ENCODE measurements around the gene PRDM10.
"Not testable (repeated sequence)": the region's sequence is repeated elsewhere in the genome, so short reads cannot be mapped to it uniquely, and the experiment has no call there.

PRDM10 gene

DNA sequence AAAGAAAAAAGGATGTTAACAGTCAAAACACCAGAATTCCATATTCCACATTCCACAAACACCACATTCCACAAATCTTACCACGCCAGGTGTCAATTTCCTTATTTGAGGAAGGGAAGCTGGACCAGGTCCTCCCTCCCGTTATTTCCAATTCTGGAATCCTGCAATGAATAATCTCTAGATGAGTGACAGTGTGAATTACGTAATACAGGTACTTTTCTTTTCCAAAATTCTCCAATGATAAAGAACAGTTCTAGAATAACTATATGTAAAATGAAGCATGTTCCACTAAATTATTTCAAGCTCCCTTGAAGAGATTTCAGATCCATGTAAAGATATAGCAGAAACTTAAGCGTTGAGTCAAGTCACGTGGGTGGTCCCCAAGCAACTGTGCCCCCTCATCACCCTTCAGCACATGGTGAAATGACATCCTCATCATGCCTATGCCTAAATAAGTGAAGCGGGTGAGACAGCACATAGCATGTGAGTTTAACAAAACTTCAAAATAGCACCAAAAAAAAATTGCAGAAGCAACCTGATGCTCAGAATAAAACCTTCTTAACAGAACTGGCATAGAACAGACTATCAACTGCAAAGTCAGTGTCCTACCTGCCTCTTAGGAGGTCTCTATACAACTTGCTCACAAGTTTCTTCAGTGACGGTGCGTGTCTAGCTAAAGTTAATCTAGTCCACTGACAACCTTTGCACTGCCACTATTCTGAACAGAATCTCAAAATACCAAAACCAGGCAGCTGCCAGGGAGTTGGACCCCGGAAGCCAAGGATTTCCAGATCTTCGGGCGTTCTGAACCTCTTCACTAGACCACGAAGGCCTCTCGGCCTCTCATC lies 108.1 kb downstream of the PRDM10 start:
- DNase-seq: peak; percentile 21

DNA sequence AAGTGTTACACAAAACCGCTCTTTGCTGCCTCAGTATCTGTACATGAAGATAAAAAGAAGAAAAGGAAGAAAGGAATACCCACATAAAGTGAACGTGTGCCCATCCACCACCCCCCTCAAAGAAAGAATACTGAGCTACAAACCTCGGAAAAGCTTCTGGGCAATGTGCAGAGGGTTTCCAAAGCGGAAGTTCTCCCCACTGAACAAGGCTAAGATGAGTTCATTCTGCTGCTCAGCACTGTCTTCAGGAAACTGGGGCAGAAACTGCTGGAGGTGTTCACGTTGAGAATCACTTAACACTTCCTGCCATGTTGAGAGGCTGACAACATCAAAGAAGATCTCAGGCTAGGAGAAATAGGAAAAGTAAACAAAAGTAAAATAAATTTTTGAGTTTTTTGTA lies 114.2 kb downstream of the PRDM10 start:
- DNase-seq: peak; percentile 56

DNA sequence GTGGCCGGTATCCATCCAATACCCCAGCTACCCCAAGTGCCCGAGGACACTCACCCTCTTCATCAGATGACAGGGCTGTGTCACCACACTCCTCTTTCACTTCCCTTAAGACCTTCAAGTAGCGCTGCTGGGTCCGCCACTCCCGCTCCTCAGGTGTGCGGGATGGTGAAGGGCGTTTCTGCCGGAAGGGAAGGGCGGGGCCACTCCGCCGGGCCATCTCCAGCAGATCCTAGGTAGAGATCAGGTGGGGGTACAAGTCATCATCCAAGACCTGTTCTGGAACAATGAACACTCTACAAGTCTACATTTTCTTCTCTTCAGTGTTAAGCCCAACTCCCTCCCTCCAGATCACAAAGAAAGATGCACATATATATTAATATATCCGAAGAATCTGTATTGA lies 117.3 kb downstream of the PRDM10 start:
- DNase-seq: no peak

DNA sequence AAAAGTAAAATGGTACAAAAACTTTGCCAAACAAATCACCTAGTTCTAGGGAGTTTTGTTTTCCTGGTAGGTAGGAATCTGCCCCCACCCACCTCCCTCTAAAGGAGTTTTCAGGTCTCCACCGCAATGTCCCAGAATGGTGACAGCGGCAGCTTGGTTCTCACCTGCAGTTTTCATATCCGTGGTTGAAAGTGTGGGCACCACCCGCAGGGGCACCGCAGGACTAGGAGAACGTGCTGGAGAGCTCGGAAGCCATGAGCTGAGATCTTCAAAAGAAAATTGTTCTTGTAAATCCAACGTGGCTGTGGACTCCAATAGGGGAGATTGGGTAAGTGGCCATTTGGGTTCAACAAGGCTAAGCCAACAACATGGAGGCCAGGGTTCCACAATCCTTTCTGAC lies 118.1 kb downstream of the PRDM10 start:
- DNase-seq: no peak

DNA sequence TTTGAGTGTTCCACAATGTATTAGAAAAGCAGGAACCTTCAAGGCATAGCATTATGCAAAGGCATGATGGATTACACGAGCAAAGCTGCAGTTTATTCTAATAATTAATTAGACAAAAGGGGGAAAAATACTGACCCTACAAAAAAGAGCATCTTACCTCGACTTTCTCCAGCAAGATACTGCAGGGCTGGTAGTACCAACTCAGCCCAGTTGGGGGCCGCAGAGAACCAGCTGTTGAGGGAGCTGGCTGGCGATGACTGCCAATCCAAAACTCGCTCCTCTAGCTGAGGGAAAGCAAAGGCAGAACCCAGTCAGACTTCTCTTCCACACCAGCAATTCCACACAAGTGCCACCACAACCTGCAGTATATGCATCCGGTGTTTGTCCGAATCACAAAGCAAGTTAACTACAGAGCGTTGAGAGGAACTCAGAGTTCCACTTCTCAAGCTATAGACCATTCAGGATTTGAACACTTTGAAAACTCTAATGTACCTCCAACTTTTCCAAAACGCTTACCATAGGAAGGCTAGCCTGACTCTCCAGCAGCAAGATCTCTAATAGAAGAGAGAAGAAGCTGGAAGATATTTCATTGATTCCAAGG lies 121.0 kb downstream of the PRDM10 start:
- DNase-seq: peak; percentile 50

DNA sequence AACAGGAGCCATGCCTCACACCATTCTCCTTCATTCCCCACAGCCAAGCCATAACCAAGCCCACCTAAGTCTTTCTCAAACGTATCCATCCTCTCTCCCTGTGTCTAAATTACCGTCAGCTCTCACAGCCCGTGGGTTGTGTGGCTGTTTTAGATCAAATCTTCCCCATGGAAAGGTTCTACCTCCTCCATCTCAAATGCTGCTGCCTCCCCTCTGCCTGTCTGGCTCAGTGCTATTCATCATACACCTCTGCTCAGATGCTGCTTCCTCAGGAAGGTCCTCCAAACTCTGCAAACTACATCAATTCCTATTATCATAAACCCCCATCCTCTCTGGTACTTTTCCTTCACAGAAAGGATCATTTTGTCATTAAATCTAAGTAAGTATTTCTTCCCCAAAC lies 122.3 kb downstream of the PRDM10 start:
- DNase-seq: no peak

DNA sequence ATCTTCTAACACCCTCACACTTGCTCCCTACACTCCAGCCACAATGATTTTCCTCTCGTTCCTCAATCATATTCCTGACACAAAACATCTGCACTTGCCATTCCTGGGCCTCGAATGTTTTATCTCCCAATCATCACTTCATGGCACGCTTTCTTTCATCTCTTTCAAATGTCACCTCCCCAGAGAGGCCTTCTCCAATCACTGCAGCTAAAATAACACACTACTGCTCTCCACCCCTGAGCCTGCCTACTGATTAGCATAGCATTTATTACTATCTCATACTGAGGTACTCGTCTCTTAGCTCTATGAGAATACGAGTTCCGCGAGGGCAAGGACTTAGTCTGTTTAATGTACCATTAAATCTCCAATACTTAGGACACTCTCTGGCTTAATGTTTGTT lies 130.7 kb downstream of the PRDM10 start:
- no peak for DNase-seq

DNA sequence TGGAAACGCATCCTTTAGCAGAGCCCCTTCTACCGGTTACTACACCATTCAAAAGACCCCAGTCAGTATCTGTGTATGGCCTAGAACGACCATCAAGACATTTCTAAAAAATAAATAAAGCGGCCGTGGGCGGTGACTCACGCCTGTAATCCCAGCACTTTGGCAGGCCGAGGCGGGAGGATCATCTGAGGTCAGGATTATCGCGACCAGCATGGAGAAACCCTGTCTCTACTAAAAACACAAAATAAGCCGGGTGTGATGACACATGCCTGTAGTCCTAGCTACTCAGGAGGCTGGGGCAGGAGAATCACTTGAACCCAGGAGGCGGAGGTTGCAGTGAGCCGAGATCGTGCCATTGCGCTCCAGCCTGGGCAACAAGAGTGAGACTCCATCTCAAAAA lies 134.0 kb downstream of the PRDM10 start:
- DNase-seq: not testable (repeated sequence)

DNA sequence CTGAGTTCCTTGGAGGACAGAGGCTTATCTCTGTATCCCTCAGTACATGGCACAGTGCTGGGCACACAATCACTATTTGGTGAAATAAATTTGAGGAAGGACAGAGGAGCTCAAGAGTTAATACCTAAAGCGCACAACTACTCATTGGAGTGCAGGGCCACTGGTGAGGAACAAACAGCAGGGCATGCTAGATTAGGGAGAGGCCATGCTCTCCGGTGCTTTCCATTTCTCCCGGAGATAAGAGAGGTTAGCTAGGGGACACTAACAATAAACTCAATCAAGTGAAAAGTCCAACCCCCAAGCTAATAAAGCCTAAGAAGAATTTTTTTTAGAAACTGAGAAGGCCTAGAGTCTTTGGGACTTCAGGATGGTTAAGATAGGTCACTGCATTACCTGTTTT lies 136.3 kb downstream of the PRDM10 start:
- no peak for DNase-seq

DNA sequence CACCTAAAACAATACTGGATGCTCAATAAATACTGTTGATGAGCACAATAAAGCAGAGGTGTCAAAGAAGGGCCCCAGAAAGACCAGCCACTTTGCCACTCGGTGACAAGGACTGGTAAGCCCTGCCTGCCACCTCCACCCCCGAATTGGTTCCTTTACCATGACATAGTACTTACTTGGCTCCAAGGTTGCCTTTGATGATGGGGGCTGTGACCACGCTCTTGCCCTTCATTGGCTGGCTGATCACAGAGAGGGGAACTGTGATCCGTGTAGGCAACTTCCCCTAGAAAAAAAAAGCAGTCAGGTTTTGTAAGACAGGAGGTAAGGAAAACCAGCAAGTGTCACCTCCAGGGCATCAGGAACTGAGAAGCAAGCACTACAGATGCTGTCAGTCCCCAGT lies 136.9 kb downstream of the PRDM10 start:
- no peak for DNase-seq

DNA sequence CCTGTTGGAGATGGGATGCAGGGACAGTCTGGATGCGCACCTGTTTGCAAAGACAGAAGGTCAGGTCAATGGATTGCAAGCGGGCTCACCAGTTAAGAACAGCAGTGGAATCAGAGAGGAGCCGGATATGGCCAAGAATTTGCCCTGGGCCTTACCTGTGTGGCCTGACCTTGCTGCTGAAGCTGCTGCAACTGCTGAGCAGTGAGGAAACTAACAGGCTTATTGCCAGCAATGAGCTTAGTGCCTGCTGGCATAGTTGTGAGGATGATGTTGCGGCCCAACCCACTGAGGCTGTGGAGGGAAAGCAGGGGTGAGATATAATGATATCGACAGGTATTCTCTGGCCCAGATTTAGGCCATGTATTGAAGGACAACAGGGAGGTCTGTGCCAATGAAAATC lies 137.8 kb downstream of the PRDM10 start:
- DNase-seq: no peak

DNA sequence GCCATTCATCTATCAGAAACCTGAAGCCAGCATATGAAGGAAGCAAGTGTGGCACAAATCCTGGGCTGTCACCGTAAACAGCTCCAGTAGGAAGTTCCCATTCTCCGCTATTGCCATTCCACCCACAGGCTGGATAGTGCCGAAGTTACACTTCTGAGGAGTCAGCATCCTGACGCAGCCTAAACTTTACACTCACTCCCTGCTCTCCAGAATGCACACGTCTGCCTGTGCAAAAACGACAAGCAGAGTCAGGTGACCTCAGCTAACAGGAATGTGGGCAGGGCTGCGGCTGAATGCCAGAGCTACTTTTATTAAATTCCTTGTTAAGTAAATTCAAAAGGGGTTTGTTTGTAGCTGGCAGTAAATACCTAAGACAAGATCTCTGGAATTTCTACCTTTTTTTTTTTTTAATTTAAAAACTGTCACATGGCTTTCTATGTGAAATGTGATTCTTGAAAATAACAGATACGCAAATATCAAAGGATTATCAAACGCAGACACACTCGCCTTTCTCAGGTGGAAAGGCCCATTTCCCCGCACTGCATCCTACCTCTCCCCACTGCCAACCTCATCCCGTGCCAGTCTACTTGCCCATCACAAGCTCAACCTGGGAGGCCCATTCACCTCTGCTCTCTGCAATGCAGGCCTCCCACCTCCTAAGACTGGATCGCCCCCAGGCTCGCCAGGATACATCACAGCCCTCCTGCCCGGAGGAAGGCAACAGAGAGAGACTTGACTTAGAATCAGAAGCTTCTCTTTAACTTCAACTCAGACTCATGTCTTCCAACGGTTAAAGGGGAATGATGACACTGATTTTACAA lies 140.7 kb downstream of the PRDM10 start:
- DNase-seq: no peak

DNA sequence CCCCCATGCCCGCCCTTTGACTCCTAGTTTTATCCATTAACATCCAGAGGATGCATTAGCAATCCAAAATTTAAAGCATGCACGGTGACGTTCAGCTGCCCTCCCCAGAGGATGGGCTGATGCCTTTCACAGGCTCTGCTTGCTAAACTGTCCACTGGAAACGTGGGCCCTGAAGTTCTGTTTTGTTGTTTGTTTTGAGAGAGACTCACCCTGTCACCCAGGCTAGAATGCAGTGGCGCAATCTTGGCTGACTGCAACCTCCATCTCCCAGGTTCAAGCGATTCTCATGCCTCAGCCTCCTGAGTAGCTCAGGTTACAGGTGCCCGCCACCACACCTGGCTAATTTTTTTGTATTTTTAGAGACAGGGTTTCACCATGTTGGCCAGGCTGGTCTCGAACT lies 146.6 kb downstream of the PRDM10 start:
- DNase-seq: no peak

DNA sequence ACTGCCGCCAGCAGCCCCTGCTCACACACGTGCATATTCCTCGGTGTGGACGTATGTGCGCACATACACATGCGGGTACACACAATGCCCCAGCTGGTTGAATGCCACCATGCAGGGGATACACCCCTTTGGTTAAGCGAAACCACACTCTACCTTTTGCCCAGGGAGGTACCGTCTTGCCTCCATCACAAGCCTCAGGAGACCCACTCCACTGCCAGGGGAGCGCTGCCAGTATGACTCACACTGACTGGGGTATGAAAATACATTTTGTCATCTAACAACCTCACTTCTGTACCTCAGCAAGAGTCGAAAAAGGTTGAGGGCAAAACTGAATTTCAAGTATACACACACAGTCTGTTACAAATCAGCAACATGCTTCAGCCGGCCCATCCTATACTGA lies 147.5 kb downstream of the PRDM10 start:
- DNase-seq: no peak

DNA sequence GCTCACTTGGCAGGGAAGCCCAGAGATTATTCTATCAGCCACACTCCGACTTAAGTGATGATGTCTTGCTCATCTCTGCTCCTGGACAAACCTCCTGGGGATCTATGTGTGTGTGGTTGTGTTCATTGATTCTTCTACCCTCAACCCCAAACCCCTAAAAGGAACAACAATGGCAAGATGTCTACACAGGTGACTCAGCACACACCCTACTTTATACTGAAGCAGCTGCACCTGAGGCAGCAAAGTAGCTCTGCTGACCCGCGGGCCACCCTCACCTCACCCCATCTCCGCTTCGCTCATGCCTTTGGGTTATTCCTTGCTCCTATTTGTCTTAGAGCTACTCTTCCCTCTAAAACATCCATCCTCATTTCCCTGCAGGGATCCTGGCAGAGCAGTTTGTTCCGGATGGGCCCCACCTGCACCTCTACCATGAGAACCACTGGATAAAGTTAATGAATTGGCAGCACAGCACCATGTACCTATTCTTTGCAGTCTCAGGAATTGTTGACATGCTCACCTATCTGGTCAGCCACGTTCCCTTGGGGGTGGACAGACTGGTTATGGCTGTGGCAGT lies 148.3 kb downstream of the PRDM10 start:
- no peak for DNase-seq

DNA sequence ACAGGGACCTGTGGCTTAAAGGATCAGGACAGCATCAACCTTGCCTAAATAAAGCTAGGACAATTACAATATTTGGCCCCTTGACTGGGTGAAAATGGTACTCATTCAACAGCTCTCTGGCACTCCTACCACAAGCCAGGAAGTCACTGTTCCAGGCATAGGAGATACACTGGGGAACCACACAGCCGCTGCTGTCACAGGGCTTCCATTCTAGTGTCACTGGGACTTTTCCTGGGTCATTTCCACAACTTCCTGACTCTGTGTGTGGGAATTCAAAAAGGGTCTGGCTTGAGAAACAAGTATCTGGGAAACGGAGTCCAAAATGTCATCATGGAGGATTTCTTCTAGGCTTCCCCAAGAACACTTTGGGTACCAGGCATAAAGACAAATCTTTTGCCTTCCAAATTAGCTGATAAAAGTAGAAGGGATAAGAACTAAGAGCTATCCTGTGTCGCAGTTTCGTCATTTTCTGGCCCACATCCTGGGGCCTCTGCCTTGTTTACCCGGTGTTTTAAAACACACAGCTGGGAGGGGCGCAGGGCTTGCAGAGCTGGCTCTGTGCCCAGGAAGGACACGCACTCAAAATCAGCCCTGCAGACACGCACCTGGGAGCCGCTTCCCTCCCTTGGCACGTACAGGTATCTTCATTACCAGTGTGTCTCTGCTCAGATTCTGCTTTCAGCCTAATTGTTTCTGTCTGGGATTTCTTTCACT lies 149.0 kb downstream of the PRDM10 start:
- DNase-seq: peak; percentile 42

DNA sequence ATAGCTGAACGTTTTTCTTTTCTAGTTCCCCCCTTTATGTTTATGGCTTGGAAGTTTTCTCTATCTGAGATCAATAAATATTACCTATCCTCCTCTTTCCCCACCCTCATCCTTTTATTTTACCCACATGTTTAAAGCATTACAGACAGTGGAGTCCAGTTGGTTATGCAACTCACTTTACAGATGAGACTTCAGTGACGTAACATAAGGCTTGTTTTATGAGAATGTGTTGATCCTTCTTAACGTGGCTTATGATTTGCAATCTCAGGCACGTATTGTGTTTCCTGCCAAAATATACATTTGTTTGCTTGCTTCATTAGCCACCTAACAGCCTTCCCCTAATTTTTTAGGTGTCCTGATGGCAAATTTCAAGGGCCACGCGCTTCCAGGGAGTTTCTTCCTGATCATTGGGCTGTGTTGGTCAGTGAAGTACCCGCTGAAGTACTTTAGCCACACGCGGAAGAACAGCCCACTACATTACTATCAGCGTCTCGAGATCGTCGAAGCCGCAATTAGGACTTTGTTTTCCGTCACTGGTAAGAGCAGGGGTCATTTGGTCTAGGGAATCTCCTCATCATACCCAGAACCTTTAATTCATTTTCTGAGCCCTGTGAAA lies 150.4 kb downstream of the PRDM10 start:
- no peak for DNase-seq

All from activated CD4-positive, alpha-beta T cell treated with anti-CD3 and anti-CD28 coated beads, Interleukin-10, Interleukin-2, amounts not matched to agents 100 ng/mL and 50 ng/mL, durations not matched to agents 16 hours and 8 hours (primary cell).